Measurements from ENCODE around the gene SUGCT. TPM values are rescaled to one million over a fixed set of nuclear protein-coding genes. Genes with fewer than 3 reads are reported as not detected.
"Not testable (repeated sequence)": the region's sequence is repeated elsewhere in the genome, so short reads cannot be mapped to it uniquely, and the experiment has no call there.

Gene SUGCT
- total RNA-seq, 2 experiments from 2014 or later, result 0.76 to 1.5 TPM

DNA sequence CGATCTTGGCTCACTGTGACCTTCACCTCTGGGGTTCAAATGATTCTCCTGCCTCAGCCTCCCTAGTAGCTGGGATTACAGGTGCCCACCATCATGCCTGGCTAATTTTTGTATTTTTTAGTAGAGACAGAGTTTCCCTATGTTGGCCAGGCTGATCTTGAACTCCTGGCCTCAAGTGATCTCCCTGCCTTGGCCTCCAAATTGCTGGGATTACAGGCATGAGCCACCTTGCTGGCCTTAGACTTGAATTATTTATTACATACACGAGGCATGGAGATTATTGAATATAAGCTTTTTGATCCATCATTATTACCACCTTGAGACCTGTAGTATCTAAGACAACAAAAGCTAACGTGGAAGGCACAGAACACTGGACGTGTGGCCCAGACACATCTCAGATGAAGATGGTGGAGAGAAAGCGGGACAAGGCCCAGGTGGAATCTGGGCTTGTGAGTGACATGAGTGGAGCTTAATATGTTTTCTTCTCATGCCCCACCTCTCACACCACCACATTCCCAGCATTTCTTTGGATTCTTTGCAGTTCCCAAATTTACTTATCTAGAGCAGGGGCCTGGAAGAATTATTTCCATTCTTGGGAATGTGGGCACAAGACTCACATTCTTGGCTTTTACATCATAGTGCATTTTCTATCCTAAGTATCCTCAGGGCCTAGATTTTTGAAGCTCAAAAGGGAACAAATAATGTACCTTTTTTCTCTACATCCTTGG, 76.6 kb downstream of the SUGCT start:
- no peak overlapping the region for H3K27ac Mint-ChIP-seq
- H3K9me3 Mint-ChIP-seq, result no peaks in the 10 kb centered on the region
- H3K4me1 Mint-ChIP-seq (ENCODE audit: low read depth), result no peaks in the 10 kb centered on the region
- H3K36me3 Mint-ChIP-seq, result no peaks in the 10 kb centered on the region
- DNase-seq, result no peak
- ChIA-PET CTCF (no interaction called here), POLR2A (no interaction called here)
- no peak overlapping the region for H3K4me3 Mint-ChIP-seq
- H3K27me3 Mint-ChIP-seq, result no peaks in the 10 kb centered on the region
- intact Hi-C loops (cut with micrococcal nuclease), result no loop called here

DNA sequence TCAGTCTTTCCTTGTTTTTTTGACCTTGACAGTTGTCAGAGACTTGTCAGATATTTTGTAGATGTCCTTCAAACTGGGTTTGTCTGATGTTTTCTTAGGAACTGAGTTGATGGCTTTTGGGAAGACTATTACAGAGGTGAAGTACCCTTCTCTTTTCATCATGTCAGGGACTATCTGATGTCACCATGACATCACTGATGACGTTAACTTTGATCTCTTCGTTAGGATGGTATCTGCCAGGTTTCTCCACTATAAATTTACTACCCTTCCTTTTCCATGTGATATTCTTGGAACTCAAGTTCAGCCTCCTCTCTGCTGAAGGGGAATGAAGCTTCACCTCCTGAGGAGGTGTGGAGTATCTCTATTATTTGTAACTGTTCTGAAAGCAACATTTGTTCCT, 78.5 kb downstream of the SUGCT start:
- H3K4me1 Mint-ChIP-seq (ENCODE audit: low read depth), result no peaks in the 10 kb centered on the region
- CTCF ChIA-PET, result no interaction called here
- POLR2A ChIA-PET, result no interaction called here
- H3K36me3 Mint-ChIP-seq, result peaks cover 2% of the 10 kb centered on the region
- intact Hi-C loops (cut with micrococcal nuclease), result no loop called here
- no peak overlapping the region for H3K4me3 Mint-ChIP-seq
- no peak overlapping the region for H3K27ac Mint-ChIP-seq
- H3K9me3 Mint-ChIP-seq, result peaks cover 1% of the 10 kb centered on the region
- H3K27me3 Mint-ChIP-seq, result no peaks in the 10 kb centered on the region
- no peak for DNase-seq

DNA sequence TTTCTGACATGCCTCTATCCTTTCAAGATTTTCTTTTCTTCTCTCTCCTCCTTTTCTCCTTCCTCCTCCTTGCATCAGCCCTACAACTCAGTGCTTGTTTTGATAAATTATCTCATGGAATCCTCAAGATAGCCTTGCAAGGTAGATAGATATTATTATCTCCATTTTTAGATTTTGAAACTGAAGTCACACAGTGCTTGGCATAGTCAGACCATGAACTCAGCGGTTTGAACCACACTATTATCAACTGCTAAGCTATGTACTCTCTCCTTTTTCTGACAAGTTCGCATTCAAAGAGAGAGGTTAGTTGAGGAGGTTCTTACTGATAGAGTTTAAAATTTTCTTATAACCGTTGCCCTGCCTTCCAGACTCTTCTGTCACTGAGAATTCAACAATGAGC, 79.1 kb downstream of the SUGCT start:
- peaks cover 2% of the 10 kb centered on the region for H3K36me3 Mint-ChIP-seq
- no peak for DNase-seq
- CTCF ChIA-PET, result no interaction called here
- no peaks in the 10 kb centered on the region for H3K4me1 Mint-ChIP-seq (ENCODE audit: low read depth)
- no peaks in the 10 kb centered on the region for H3K27me3 Mint-ChIP-seq
- POLR2A ChIA-PET, result no interaction called here
- intact Hi-C loops (cut with micrococcal nuclease), result no loop called here
- peaks cover 2% of the 10 kb centered on the region for H3K9me3 Mint-ChIP-seq
- H3K4me3 Mint-ChIP-seq, result no peak overlapping the region
- H3K27ac Mint-ChIP-seq, result no peak overlapping the region

DNA sequence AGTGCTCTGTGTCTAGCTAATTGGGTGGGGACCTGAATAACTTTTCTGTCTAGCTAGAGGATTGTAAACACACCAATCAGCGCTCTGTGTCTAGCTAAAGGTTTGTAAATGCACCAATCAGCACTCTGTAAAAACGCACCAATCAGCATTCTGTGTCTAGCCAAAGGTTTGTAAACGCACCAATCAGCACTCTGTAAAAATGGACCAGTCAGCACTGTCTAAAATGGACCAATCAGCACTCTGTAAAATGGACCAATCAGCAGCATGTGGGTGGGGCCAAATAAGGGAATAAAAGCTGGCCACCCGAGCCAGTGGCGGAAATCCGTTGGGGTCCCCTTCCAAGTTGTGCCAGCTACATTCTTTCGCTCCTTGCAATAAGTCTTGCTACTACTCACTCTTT, 83.8 kb downstream of the SUGCT start:
- H3K4me3 Mint-ChIP-seq; H3K9me3 Mint-ChIP-seq; H3K4me1 Mint-ChIP-seq (ENCODE audit: low read depth); H3K36me3 Mint-ChIP-seq; DNase-seq; H3K27ac Mint-ChIP-seq; CTCF ChIA-PET; POLR2A ChIA-PET; intact Hi-C loops (cut with micrococcal nuclease); H3K27me3 Mint-ChIP-seq: not testable (repeated sequence)

DNA sequence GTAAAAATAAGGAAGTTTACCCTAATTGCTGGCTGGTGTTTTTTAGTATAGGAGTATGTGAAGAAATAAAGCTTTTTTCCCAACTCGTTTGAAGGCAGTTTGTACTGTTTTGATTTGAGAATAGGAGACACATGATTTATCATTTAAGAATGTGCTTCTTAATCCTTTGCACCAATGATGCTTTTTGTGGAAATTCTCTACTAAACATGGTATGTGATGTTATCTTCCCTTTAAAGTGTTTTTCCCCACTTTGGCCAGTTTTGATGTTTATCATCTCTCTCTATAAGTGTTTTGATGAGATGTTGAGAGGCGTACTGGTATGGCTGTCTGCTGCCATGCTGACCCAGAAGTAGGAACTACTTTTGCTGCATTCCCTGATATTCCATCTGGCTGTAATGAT, 85.1 kb downstream of the SUGCT start:
- peaks cover 5% of the 10 kb centered on the region for H3K36me3 Mint-ChIP-seq
- no peaks in the 10 kb centered on the region for H3K4me1 Mint-ChIP-seq (ENCODE audit: low read depth)
- ChIA-PET POLR2A (no interaction called here), CTCF (no interaction called here)
- DNase-seq, result no peak
- peaks cover 2% of the 10 kb centered on the region for H3K9me3 Mint-ChIP-seq
- H3K27ac Mint-ChIP-seq, result no peak overlapping the region
- intact Hi-C loops (cut with micrococcal nuclease), result no loop called here
- H3K4me3 Mint-ChIP-seq, result no peak overlapping the region
- no peaks in the 10 kb centered on the region for H3K27me3 Mint-ChIP-seq

- intact Hi-C loops (cut with micrococcal nuclease), result no loop called here
- peaks cover 2% of the 10 kb centered on the region for H3K9me3 Mint-ChIP-seq
- no peaks in the 10 kb centered on the region for H3K27me3 Mint-ChIP-seq
- H3K36me3 Mint-ChIP-seq, result peaks cover 5% of the 10 kb centered on the region
- CTCF ChIA-PET, result no interaction called here
- H3K27ac Mint-ChIP-seq, result no peak overlapping the region
- no peaks in the 10 kb centered on the region for H3K4me1 Mint-ChIP-seq (ENCODE audit: low read depth)
- no peak overlapping the region for H3K4me3 Mint-ChIP-seq
- no peak for DNase-seq
- POLR2A ChIA-PET, result no interaction called here
Observed at GRCh38 chr7:40220421-40220911, 85.7 kb downstream of the SUGCT start.

DNA sequence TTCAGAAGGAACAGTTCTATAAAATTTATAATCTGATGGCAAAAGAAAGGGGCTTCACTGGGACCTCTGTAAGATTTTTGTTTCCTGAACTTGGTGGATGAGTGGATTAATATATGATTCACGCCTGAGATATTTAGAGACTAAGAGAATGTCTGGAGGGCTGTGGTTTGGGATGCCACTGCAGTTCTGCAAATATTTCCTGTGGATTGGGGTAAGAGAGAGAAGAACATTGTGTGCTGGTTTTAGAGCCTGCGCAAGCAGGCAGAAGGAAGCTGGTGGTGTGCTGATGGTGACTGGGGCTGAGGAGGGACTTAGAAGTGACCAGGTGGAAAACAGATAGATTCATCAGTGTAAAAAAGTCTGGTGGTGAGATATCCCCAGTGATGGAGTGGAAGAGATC, 87.0 kb downstream of the SUGCT start:
- H3K27me3 Mint-ChIP-seq, result no peaks in the 10 kb centered on the region
- no peaks in the 10 kb centered on the region for H3K4me1 Mint-ChIP-seq (ENCODE audit: low read depth)
- ChIA-PET CTCF (no interaction called here), POLR2A (no interaction called here)
- peaks cover 2% of the 10 kb centered on the region for H3K9me3 Mint-ChIP-seq
- intact Hi-C loops (cut with micrococcal nuclease), result no loop called here
- no peak overlapping the region for H3K27ac Mint-ChIP-seq
- no peak for DNase-seq
- H3K4me3 Mint-ChIP-seq, result no peak overlapping the region
- peaks cover 5% of the 10 kb centered on the region for H3K36me3 Mint-ChIP-seq

DNA sequence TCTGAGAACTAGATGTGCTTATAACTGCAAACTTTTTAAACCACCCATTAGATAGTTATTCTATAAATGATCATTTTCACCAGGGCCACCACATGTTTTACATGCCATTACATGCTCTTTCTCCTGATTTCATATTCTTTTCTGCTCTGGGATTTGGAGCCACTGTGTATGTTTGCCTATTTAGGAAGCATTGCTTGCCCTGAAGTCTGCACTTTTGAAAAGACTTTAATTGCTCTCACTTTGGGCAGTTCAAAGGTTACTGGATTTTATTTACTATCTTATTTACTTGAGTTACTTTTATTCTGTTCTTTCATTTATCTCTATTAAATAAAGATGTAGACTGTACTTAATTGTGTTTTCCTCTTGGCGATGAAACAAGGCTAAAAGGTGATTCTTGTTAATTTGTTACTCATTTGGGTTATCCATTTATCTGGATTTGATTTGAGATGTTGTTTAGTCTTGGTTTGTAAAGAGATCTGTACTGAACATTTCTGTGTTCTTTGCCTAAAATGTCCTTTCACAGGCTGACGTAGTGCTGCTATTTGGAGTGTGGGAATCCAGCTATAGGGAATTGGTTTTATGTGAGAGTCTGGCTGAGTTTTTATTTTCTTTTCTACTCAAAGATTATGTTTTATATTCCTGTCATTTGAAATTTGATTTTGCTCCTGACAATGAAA, 88.8 kb downstream of the SUGCT start:
- Mint-ChIP-seq H3K27me3 (peaks cover 2% of the 10 kb centered on the region), H3K27ac (no peak overlapping the region)

DNA sequence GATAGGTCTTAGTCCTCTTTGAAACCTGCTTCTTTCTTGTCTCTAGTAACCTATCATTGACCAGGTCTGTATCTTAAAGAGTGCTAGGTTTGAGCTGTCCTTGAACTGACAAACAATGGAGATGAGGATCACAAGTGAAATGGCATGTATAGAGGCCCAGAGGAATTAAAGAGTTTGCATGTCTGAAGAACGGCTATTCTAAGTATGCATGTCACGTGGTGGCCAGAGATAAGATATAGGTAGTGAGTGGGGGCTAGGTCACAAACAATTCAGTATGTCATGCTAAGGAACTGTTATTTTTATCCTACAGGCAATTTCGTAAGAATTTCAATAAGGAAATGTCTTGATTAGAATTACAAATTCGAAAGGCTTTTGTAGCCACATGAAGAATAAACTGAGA, 95.3 kb downstream of the SUGCT start:
- H3K27me3 Mint-ChIP-seq, result peaks cover 2% of the 10 kb centered on the region
- H3K36me3 Mint-ChIP-seq, result no peaks in the 10 kb centered on the region
- intact Hi-C loops (cut with micrococcal nuclease), result no loop called here
- no peak for DNase-seq
- no peak overlapping the region for H3K27ac Mint-ChIP-seq
- no peaks in the 10 kb centered on the region for H3K4me1 Mint-ChIP-seq (ENCODE audit: low read depth)
- ChIA-PET CTCF (no interaction called here), POLR2A (no interaction called here)
- H3K9me3 Mint-ChIP-seq, result no peaks in the 10 kb centered on the region
- no peak overlapping the region for H3K4me3 Mint-ChIP-seq

More for the DNA sequence above, 88.8 kb downstream of the SUGCT start:
- no peaks in the 10 kb centered on the region for H3K9me3 Mint-ChIP-seq
- H3K36me3 Mint-ChIP-seq, result peaks cover 4% of the 10 kb centered on the region
- POLR2A ChIA-PET, result no interaction called here
- DNase-seq, result no peak
- CTCF ChIA-PET, result no interaction called here
- H3K4me3 Mint-ChIP-seq, result no peak overlapping the region
- intact Hi-C loops (cut with micrococcal nuclease), result no loop called here
- H3K4me1 Mint-ChIP-seq (ENCODE audit: low read depth), result no peaks in the 10 kb centered on the region

GRCh38 chr7:40231796-40232195, 97.0 kb downstream of the SUGCT start:
- Mint-ChIP-seq H3K9me3 (no peaks in the 10 kb centered on the region), H3K36me3 (no peaks in the 10 kb centered on the region), H3K27ac (no peak overlapping the region), H3K27me3 (peaks cover 2% of the 10 kb centered on the region), H3K4me1 (ENCODE audit: low read depth) (no peaks in the 10 kb centered on the region), H3K4me3 (no peak overlapping the region)
- no peak for DNase-seq
- intact Hi-C loops (cut with micrococcal nuclease), result loop anchor here (2.0 kb wide), 1 partner anchor 1473 kb away; no protein-coding TSS in a partner anchor
- ChIA-PET CTCF (interaction anchor here (0.6 to 1.4 kb wide), 3 partner anchors 29 to 277 kb away, joined by 3 to 7 read pairs (median 3); no protein-coding TSS in a partner anchor), POLR2A (no interaction called here)

- intact Hi-C loops (cut with micrococcal nuclease), result loop anchor here (2.0 kb wide), 1 partner anchor 1472 kb away; no protein-coding TSS in a partner anchor
- ChIA-PET POLR2A (no interaction called here), CTCF (interaction anchor here (0.6 to 1.4 kb wide), 4 partner anchors 29 to 372 kb away, joined by 3 to 7 read pairs (median 4); no protein-coding TSS in a partner anchor)
- no peaks in the 10 kb centered on the region for H3K9me3 Mint-ChIP-seq
- H3K4me3 Mint-ChIP-seq, result no peak overlapping the region
- no peak for DNase-seq
- H3K36me3 Mint-ChIP-seq, result no peaks in the 10 kb centered on the region
- peaks cover 2% of the 10 kb centered on the region for H3K27me3 Mint-ChIP-seq
- no peak overlapping the region for H3K27ac Mint-ChIP-seq
- H3K4me1 Mint-ChIP-seq (ENCODE audit: low read depth), result no peaks in the 10 kb centered on the region
Observed at GRCh38 chr7:40232242-40232893, 97.6 kb downstream of the SUGCT start.

- Mint-ChIP-seq H3K36me3 (no peaks in the 10 kb centered on the region), H3K9me3 (no peaks in the 10 kb centered on the region), H3K27ac (no peak overlapping the region), H3K27me3 (no peaks in the 10 kb centered on the region), H3K4me3 (no peak overlapping the region), H3K4me1 (ENCODE audit: low read depth) (no peaks in the 10 kb centered on the region)
- no peak for DNase-seq
- ChIA-PET CTCF (no interaction called here), POLR2A (no interaction called here)
- intact Hi-C loops (cut with micrococcal nuclease), result no loop called here
Observed at GRCh38 chr7:40234046-40234445, 99.2 kb downstream of the SUGCT start.
